ENCODE results near the gene SEMA5A. TPM values are rescaled to one million over a fixed set of nuclear protein-coding genes. Genes with fewer than 3 reads are reported as not detected.

SEMA5A gene
- polyA plus RNA-seq, 3 donors = not detected

DNA sequence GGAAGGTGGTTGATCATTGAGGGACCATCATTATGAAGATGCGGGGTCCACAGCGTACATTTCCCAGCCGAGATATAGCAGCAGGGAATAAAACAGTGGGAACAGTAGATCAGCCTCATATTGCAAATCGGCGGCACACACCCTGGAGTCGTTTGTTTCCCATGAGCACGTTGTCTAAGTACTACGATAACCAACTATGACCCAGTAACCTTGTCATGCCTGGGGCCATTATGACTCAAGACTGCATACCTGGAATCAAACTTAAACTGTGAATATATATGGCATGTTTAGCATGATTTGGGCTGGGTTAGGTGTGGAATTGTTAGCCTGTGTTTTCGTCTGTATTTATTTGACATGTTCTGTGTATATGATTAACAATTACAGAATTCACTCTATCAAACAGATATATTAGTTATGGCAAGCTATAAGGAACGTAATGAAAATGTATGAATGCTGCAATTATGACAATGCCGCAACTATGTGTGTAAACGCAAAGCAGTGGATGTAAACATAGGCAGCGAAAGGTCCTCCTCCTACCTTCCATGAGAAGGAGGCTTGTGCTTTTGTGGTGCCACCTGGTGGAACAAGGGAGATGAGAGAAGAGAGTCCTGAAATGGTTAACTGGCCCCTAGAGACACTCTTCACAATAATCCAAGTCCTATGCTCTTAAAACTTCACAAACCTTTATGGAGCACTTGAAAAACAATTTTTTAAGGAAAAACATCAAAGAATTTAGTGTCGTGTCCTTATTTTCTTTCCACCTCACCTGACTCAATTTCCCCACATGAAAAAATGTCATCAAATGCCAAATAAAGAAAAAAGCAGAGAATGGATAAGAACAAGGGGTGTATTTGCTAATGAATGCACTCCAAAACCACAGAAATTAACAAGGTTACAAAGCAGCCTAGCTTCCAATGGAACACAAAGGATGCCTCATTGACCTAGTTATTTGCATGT, 47.1 kb downstream of the SEMA5A start:
- H3K4me3 Mint-ChIP-seq = no peak overlapping the region
- intact Hi-C loops (cut with micrococcal nuclease) = no loop called here
- no peaks in the 10 kb centered on the region for H4K20me1 ChIP-seq (ENCODE audit: insufficient read depth, low read length)
- no peaks in the 10 kb centered on the region for H3K36me3 ChIP-seq (replicated peaks in 1 of 2; ENCODE audit: control insufficient read depth in 1 of 2, insufficient read depth in 2 of 2, low read length in 2 of 2)
- H3K79me2 ChIP-seq (ENCODE audit: insufficient read depth, low read length) = no peaks in the 10 kb centered on the region
- WGBS (ENCODE audit: insufficient coverage) = 98% methylated on average over 8 of the region's 14 CpGs
- peaks cover 0 to 2% (median 2%) of the 10 kb centered on the region in 3 donors for H3K27me3 Mint-ChIP-seq (ENCODE audit: low read depth in 3 of 3)
- no peaks in the 10 kb centered on the region for H3K4me1 ChIP-seq (ENCODE audit: control insufficient read depth in 1 of 2, insufficient read depth in 2 of 2, low read length in 2 of 2)
- peak overlapping the region in 1 of 7 donors; percentile 11 for H3K27ac Mint-ChIP-seq
- H2AFZ ChIP-seq (ENCODE audit: insufficient read depth, low read depth, low read length, poor library complexity, severe bottlenecking) = no peak overlapping the region
- H3K9me3 ChIP-seq (replicated peaks in 1 of 2; ENCODE audit: control insufficient read depth in 1 of 2, insufficient read depth in 1 of 2, low read length in 2 of 2) = no peaks in the 10 kb centered on the region
- no peak overlapping the region for H3K4me2 ChIP-seq (replicated peaks; ENCODE audit: extremely low read depth, low read length, poor library complexity, severe bottlenecking)
- H3K4me1 Mint-ChIP-seq = no peaks in the 10 kb centered on the region
- H3K9me3 Mint-ChIP-seq = peaks cover 0 to 3% (median 0%) of the 10 kb centered on the region in 7 donors
- no peak overlapping the region for H3K9ac ChIP-seq (ENCODE audit: insufficient read depth, low read length, poor library complexity, severe bottlenecking)
- H3K36me3 Mint-ChIP-seq = no peaks in the 10 kb centered on the region
- TF ChIP-seq CTCF (IDR thresholded peaks at IDR 0.05) = no peak
- DNase-seq = no peak
- no peak overlapping the region for H3K27ac ChIP-seq (ENCODE audit: low read depth in 1 of 2, low read length in 2 of 2)
- no peaks in the 10 kb centered on the region for H3K27me3 ChIP-seq (ENCODE audit: control insufficient read depth in 2 of 2, insufficient read depth in 2 of 2, low read length in 2 of 2)
- H3K4me3 ChIP-seq (replicated peaks in 1 of 3; ENCODE audit: low read depth in 2 of 3, low read length in 3 of 3) = no peak overlapping the region

DNA sequence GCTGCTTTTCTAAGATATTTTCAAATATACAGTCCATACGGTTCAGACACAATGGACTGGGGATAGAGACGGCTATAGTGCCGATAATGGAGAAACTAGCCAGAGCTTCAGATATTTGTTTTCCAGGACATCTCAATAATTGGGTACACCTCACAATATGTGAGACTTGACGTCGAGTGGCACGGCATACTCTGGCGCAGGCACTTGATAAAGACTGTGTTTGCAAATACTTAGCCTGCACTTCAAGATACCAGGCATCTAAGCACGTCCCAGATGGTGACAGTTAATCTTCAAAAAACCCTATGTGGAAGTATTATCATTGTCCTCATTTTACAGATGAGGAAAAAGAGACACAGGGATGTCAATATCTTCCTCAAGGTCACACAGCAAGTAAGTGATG, 48.5 kb downstream of the SEMA5A start:
- Histone ChIP-seq H3K9me3 (replicated peaks in 1 of 2; ENCODE audit: control insufficient read depth in 1 of 2, insufficient read depth in 1 of 2, low read length in 2 of 2) (no peaks in the 10 kb centered on the region), H3K9ac (ENCODE audit: insufficient read depth, low read length, poor library complexity, severe bottlenecking) (no peak overlapping the region), H3K27ac (ENCODE audit: low read depth in 1 of 2, low read length in 2 of 2) (no peak overlapping the region), H2AFZ (ENCODE audit: insufficient read depth, low read depth, low read length, poor library complexity, severe bottlenecking) (no peak overlapping the region), H3K4me1 (ENCODE audit: control insufficient read depth in 1 of 2, insufficient read depth in 2 of 2, low read length in 2 of 2) (no peaks in the 10 kb centered on the region), H3K79me2 (ENCODE audit: insufficient read depth, low read length) (no peaks in the 10 kb centered on the region), H3K4me3 (replicated peaks in 1 of 3; ENCODE audit: low read depth in 2 of 3, low read length in 3 of 3) (no peak overlapping the region), H3K27me3 (ENCODE audit: control insufficient read depth in 2 of 2, insufficient read depth in 2 of 2, low read length in 2 of 2) (no peaks in the 10 kb centered on the region), H4K20me1 (ENCODE audit: insufficient read depth, low read length) (no peaks in the 10 kb centered on the region), H3K4me2 (replicated peaks; ENCODE audit: extremely low read depth, low read length, poor library complexity, severe bottlenecking) (no peak overlapping the region), H3K36me3 (replicated peaks in 1 of 2; ENCODE audit: control insufficient read depth in 1 of 2, insufficient read depth in 2 of 2, low read length in 2 of 2) (no peaks in the 10 kb centered on the region)
- no peaks in the 10 kb centered on the region for H3K4me1 Mint-ChIP-seq
- TF ChIP-seq CTCF (IDR thresholded peaks at IDR 0.05) = no peak
- H3K4me3 Mint-ChIP-seq = no peak overlapping the region
- H3K27ac Mint-ChIP-seq = no peak overlapping the region
- H3K9me3 Mint-ChIP-seq = peaks cover 0 to under 1% (median 0%) of the 10 kb centered on the region in 7 donors
- H3K36me3 Mint-ChIP-seq = no peaks in the 10 kb centered on the region
- intact Hi-C loops (cut with micrococcal nuclease) = no loop called here
- DNase-seq = no peak
- WGBS (ENCODE audit: insufficient coverage) = 95% methylated on average over 6 of the region's 8 CpGs
- peaks cover 0 to 2% (median 2%) of the 10 kb centered on the region in 3 donors for H3K27me3 Mint-ChIP-seq (ENCODE audit: low read depth in 3 of 3)
